ENCODE results near the gene C1QA.
A peak's percentile ranks its signal among the peaks of the same experiment; 100 is the strongest.

Gene C1QA

DNA sequence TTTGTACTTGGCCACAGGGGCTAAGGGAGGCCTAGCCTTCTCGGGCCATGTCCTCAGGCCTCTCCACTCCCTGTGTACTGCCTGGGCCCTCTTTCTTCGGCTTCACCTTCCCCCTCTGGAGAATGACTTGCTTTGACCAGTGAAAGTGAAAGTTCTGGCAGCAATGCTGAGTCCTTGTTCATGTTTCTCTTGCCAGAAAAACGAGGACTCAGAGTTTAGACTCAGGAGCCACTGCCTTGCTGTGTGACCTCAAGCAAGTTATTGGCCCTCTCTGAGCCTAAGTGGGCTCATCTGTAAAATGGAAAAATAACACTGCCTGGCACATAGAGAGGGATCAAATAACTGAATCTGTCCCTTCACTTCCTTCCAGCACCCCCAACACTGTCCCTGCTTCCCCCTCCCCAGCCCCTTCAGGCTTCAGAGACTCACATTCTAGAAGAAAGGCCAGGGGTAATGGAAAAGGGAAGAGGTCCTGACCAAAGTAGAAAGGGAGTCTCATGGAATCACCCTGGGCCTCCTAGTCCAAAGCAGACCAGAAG, 1.5 kb downstream of the C1QA start:
- no peak for TF ChIP-seq ZSCAN4 (tag by site-specific recombination; IDR thresholded peaks at IDR 0.05)
- peak; percentile 45; the same call in 1 of the 2 replicates for TF ChIP-seq ZNF768 (tag by site-specific recombination; IDR thresholded peaks at IDR 0.05)
- CTCF ChIA-PET = interaction anchor here (5.4 kb wide), 1 partner anchor 217 kb away, joined by 93 read pairs; no protein-coding TSS in a partner anchor
- no peaks in the 10 kb centered on the region for H3K36me3 ChIP-seq (ENCODE audit: control insufficient read depth in 2 of 2, insufficient read depth in 1 of 2, low read length in 2 of 2)
- POLR2A ChIA-PET = no interaction called here
- no peak overlapping the region for H3K4me3 ChIP-seq (ENCODE audit: low read depth, low read length)
- H3K27ac ChIP-seq (ENCODE audit: extremely low read depth, low read depth, low read length) = no peak overlapping the region
- H3K9me3 ChIP-seq (ENCODE audit: control insufficient read depth, insufficient read depth, low read depth, low read length) = no peaks in the 10 kb centered on the region
- no peaks in the 10 kb centered on the region for H3K4me1 ChIP-seq (ENCODE audit: control insufficient read depth, insufficient read depth, low read length)

DNA sequence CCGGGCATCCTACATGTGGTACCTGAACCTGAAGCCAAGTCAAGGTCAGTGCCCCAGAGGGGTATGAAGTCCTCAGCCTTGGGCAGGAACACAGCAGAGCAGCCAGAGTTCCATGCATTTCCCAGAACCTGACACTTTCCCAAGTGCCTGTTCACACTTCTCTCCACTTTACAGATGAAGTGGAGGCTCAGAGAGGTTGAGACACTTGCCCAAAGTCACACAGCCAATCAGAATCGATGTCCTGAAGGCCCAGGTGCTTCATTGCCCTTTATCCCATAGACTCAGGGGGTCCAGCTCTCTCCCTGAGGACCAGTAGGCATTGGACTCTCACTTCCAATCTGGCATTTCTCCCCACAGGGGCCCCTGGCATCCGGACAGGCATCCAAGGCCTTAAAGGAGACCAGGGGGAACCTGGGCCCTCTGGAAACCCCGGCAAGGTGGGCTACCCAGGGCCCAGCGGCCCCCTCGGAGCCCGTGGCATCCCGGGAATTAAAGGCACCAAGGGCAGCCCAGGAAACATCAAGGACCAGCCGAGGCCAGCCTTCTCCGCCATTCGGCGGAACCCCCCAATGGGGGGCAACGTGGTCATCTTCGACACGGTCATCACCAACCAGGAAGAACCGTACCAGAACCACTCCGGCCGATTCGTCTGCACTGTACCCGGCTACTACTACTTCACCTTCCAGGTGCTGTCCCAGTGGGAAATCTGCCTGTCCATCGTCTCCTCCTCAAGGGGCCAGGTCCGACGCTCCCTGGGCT, 2.2 kb downstream of the C1QA start:
- Histone ChIP-seq H3K27ac (ENCODE audit: extremely low read depth, low read depth, low read length) (no peak overlapping the region), H3K4me3 (ENCODE audit: low read depth, low read length) (no peak overlapping the region), H3K9me3 (ENCODE audit: control insufficient read depth, insufficient read depth, low read depth, low read length) (no peaks in the 10 kb centered on the region), H3K36me3 (ENCODE audit: control insufficient read depth in 2 of 2, insufficient read depth in 1 of 2, low read length in 2 of 2) (no peaks in the 10 kb centered on the region), H3K4me1 (ENCODE audit: control insufficient read depth, insufficient read depth, low read length) (no peaks in the 10 kb centered on the region)
- ChIA-PET POLR2A (no interaction called here), CTCF (interaction anchor here (0.6 to 5.4 kb wide), 3 partner anchors 218 to 506 kb away, joined by 3 to 93 read pairs (median 4); no protein-coding TSS in a partner anchor)
- TF ChIP-seq YY2 (tag by site-specific recombination; IDR thresholded peaks at IDR 0.05) (no peak), CTCF (tag by site-specific recombination; IDR thresholded peaks at IDR 0.05) (no peak), ZNF768 (tag by site-specific recombination; IDR thresholded peaks at IDR 0.05) (peak; percentile 88; the same call in 1 of the 2 replicates), BCL11B (tag by site-specific recombination; IDR thresholded peaks at IDR 0.05; ENCODE audit: low read depth) (no peak), ZNF140 (tag by site-specific recombination; IDR thresholded peaks at IDR 0.05) (no peak), TSHZ1 (tag by site-specific recombination; IDR thresholded peaks at IDR 0.05; ENCODE audit: borderline replicate concordance) (no peak), KLF16 (tag by site-specific recombination; IDR thresholded peaks at IDR 0.05) (no peak)
- TF ChIP-seq, protein P1, sequence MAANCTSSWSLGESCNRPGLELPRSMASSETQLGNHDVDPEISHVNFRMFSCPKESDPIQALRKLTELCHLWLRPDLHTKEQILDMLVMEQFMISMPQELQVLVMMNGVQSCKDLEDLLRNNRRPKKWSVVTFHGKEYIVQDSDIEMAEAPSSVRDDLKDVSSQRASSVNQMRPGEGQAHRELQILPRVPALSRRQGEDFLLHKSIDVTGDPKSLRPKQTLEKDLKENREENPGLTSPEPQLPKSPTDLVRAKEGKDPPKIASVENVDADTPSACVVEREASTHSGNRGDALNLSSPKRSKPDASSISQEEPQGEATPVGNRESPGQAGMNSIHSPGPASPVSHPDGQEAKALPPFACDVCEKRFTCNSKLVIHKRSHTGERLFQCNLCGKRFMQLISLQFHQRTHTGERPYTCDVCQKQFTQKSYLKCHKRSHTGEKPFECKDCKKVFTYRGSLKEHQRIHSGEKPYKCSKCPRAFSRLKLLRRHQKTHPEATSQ (tag by site-specific recombination; IDR thresholded peaks at IDR 0.05) = no peak

GRCh38 chr1:22639286-22639685, 2.9 kb downstream of the C1QA start:
- H3K4me3 ChIP-seq (ENCODE audit: low read depth, low read length) = no peak overlapping the region
- H3K4me1 ChIP-seq (ENCODE audit: control insufficient read depth, insufficient read depth, low read length) = no peaks in the 10 kb centered on the region
- H3K9me3 ChIP-seq (ENCODE audit: control insufficient read depth, insufficient read depth, low read depth, low read length) = no peaks in the 10 kb centered on the region
- POLR2A ChIA-PET = interaction anchor here (0.7 kb wide), 1 partner anchor 199 kb away, joined by 4 read pairs; no protein-coding TSS in a partner anchor
- no peak for TF ChIP-seq KLF9 (tag by site-specific recombination; IDR thresholded peaks at IDR 0.05; ENCODE audit: low read depth)
- no peak for TF ChIP-seq ZNF114 (tag by site-specific recombination; IDR thresholded peaks at IDR 0.05)
- no peak for TF ChIP-seq MZF1 (tag by site-specific recombination; IDR thresholded peaks at IDR 0.05; ENCODE audit: borderline replicate concordance)
- no peak for TF ChIP-seq ZBTB20 (tag by site-specific recombination; IDR thresholded peaks at IDR 0.05)
- TF ChIP-seq ZNF362 (tag by site-specific recombination; IDR thresholded peaks at IDR 0.05) = no peak
- no peak for TF ChIP-seq ZNF792 (tag by site-specific recombination; IDR thresholded peaks at IDR 0.05)
- H3K36me3 ChIP-seq (ENCODE audit: control insufficient read depth in 2 of 2, insufficient read depth in 1 of 2, low read length in 2 of 2) = no peaks in the 10 kb centered on the region
- no peak overlapping the region for H3K27ac ChIP-seq (ENCODE audit: extremely low read depth, low read depth, low read length)
- CTCF ChIA-PET = interaction anchor here (0.6 to 5.4 kb wide), 6 partner anchors 105 to 507 kb away, joined by 3 to 93 read pairs (median 4); no protein-coding TSS in a partner anchor

All from HEK293 (cell line).